ENCODE data around the gene TMTC2. TPM values are rescaled to one million over a fixed set of nuclear protein-coding genes. Genes with fewer than 3 reads are reported as not detected.

Gene TMTC2
- total RNA-seq, 6 experiments from 2014 or later, result 0.74 to 1.9 (median 0.96) TPM

- H3K4me1 ChIP-seq, result no peaks in the 10 kb centered on the region
- 63% methylated on average over 1 of the region's 1 CpG for WGBS (ENCODE audit: insufficient coverage, low coverage, low lambda C conversion rate, missing lambda C conversion rate)
- TF ChIP-seq POLR2A (IDR thresholded peaks at IDR 0.05) (no peak), CTCF (IDR thresholded peaks at IDR 0.05) (no peak)
- no peak for DNase-seq
- no peaks in the 10 kb centered on the region for H3K9me3 ChIP-seq
- H3K36me3 ChIP-seq, result no peaks in the 10 kb centered on the region
- H3K27me3 ChIP-seq, result no peaks in the 10 kb centered on the region
- intact Hi-C loops (cut with DNase I), result no loop called here
- H3K4me3 ChIP-seq, result no peak overlapping the region
- no peak for ATAC-seq
- no peak overlapping the region for H3K27ac ChIP-seq
These were observed 494.4 kb downstream of the TMTC2 start for GRCh38 chr12:83181074-83181473.

- no peak overlapping the region for H3K27ac ChIP-seq
- no peaks in the 10 kb centered on the region for H3K36me3 ChIP-seq
- H3K9me3 ChIP-seq, result no peaks in the 10 kb centered on the region
- no peak for ATAC-seq
- H3K27me3 ChIP-seq, result no peaks in the 10 kb centered on the region
- no peak for DNase-seq
- TF ChIP-seq CTCF (IDR thresholded peaks at IDR 0.05) (no peak), POLR2A (IDR thresholded peaks at IDR 0.05) (no peak)
- intact Hi-C loops (cut with DNase I), result no loop called here
- H3K4me3 ChIP-seq, result no peak overlapping the region
- no peaks in the 10 kb centered on the region for H3K4me1 ChIP-seq
These were observed 496.4 kb downstream of the TMTC2 start for GRCh38 chr12:83183132-83183531.

Small RNAs within 50 kb of the gene (small RNA-seq; reads per million reads assigned to genes)
- gene RNU6-977P, result 0 reads per million in 2 experiments
